Epidermal melanocyte (primary cell): ENCODE data around the gene EIF4ENIF1.
"Not testable (repeated sequence)": the region's sequence is repeated elsewhere in the genome, so short reads cannot be mapped to it uniquely, and the experiment has no call there.

ENCODE experiments used
- DNase-seq: peaks from one replicate; pipeline ENCODE4 v3.0.0; 2011; ENCODE audit warnings: low spot score; ENCODE audit not compliant: insufficient read length

The EIF4ENIF1 gene

GRCh38 chr22:31445642-31446041, 44.0 kb downstream of the EIF4ENIF1 start:
- DNase-seq: no peak

- no peak for DNase-seq
Observed at GRCh38 chr22:31443516-31443915, 46.1 kb downstream of the EIF4ENIF1 start.

- no peak for DNase-seq
Observed at GRCh38 chr22:31442768-31443489, 46.7 kb downstream of the EIF4ENIF1 start.

GRCh38 chr22:31441652-31442051, 48.0 kb downstream of the EIF4ENIF1 start:
- no peak for DNase-seq

GRCh38 chr22:31440681-31441080, 49.0 kb downstream of the EIF4ENIF1 start:
- DNase-seq: no peak

- DNase-seq: no peak
Observed at GRCh38 chr22:31439808-31440207, 49.8 kb downstream of the EIF4ENIF1 start.

- no peak for DNase-seq
Observed at GRCh38 chr22:31436132-31436531, 53.5 kb downstream of the EIF4ENIF1 start.

- no peak for DNase-seq
Observed at GRCh38 chr22:31431950-31432349, 57.7 kb downstream of the EIF4ENIF1 start.

- DNase-seq: no peak
Observed at GRCh38 chr22:31425331-31426050, 64.2 kb downstream of the EIF4ENIF1 start.

GRCh38 chr22:31402350-31402749, 87.3 kb downstream of the EIF4ENIF1 start:
- not testable (repeated sequence) for DNase-seq

GRCh38 chr22:31400023-31400397, 89.6 kb downstream of the EIF4ENIF1 start:
- DNase-seq: no peak

GRCh38 chr22:31399211-31400022, 90.2 kb downstream of the EIF4ENIF1 start, which contains the start of gene DRG1:
DRG1 (plus strand) TSS chr22:31399604; CDS start chr22:31399684, 80 bp downstream.
- peak; percentile 95 for DNase-seq

- DNase-seq: no peak
Observed at GRCh38 chr22:31398231-31398630, 91.4 kb downstream of the EIF4ENIF1 start.

GRCh38 chr22:31394326-31394725, 95.3 kb downstream of the EIF4ENIF1 start:
- DNase-seq: no peak

- no peak for DNase-seq
Observed at GRCh38 chr22:31393893-31394292, 95.7 kb downstream of the EIF4ENIF1 start.
